Kidney epithelial cell (primary cell): Measurements from ENCODE around the gene IKZF3. TPM values are rescaled to one million over a fixed set of nuclear protein-coding genes. Genes with fewer than 3 reads are reported as not detected.
A peak's percentile ranks its signal among the peaks of the same experiment; 100 is the strongest.

Experiments used
- DNase-seq: peaks from one replicate; pipeline ENCODE4 v3.0.0-alpha.2; 2010; ENCODE audit warnings: low read depth
- H3K27me3 ChIP-seq: 2 replicates; pipeline ENCODE4 v1.6.0; 2011; ENCODE audit warnings: low read length; ENCODE audit not compliant: control insufficient read depth, insufficient read depth
- H3K36me3 ChIP-seq: 2 replicates; pipeline ENCODE4 v1.5.1; 2011; ENCODE audit warnings: low read length; ENCODE audit not compliant: control insufficient read depth, insufficient read depth
- H3K4me3 ChIP-seq: 2 replicates; pipeline ENCODE4 v1.5.1; 2011; ENCODE audit warnings: low read depth, mild to moderate bottlenecking, control low read depth, low read length
- CTCF ChIP-seq: IDR thresholded peaks from 2 replicates; pipeline ENCODE4 v1.5.1; 2011; ENCODE audit warnings: mild to moderate bottlenecking, moderate library complexity, low read length, control low read depth, inconsistent platforms; ENCODE audit not compliant: insufficient read depth, poor library complexity, severe bottlenecking
- total RNA-seq: library from RNA; depleted of rRNA; stranded (reverse); fragments of >200 nt; gene quantifications from 2 replicates; pipeline ENCODE4 v1.2.3, GENCODE V29; 2015

IKZF3 gene
- total RNA-seq, 1 donor from 2014 or later, result 0.17 TPM

DNA sequence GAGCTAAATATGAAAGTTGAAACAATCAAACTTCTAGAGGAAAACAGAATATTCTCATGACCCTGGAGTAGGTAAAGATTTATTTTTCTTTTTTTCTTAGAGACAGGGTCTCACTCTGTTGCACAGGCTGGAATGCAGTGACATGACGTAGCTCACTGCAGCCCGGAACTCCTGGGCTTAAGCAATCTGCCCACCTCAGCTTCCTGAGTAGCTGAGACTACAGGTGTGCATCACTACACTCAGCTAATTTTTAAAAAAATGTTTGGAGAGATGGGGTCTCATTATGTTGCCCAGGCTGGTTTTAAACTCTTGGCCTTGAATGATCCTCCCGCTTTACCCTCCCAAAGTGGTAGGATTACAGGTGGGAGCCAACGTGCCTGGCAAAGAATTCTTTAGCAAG, 15.5 kb downstream of the IKZF3 start:
- Histone ChIP-seq H3K36me3 (no peaks in the 10 kb centered on the region), H3K4me3 (no peak overlapping the region), H3K27me3 (no peaks in the 10 kb centered on the region)
- no peak for TF ChIP-seq CTCF
- peak; percentile 5 for DNase-seq

- H3K27me3 ChIP-seq, result no peaks in the 10 kb centered on the region
Measured at GRCh38 chr17:39846205-39846604, 17.9 kb downstream of the IKZF3 start.

DNA sequence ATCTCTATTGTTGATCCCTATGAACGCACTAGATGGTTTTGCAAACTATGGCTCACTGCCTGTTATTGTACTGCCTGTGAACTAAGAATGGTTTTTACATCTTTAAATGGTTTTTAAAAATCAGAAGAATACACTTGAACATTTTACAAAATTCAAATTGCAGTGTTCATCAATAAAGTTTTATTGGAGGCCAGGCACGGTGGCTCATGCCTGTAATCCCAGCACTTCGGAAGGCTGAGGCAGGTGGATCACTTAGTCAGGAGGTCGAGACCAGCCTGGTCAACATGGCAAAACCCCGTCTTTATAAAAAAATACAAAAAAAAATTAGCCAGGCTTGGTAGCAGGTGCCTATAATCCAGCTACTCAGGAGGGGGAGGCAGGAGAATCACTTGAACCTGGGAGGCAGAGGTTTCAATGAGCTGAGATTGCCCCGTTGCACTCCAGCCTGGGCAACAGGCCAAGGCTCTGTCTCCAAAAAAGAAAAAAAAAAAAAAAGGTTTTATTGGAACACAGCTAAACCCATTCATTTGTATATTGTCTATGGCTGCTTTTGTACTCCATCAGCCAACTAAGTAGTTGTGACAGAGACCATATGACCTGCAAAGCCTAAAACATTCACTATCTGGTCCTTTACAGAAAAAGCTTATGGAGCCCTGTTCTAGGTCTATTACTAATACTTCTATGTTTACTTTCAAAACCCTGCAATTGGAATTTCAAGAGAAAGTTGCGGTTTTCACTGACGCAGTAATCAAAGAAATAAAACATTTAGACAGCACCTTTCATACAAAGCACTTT, 18.9 kb downstream of the IKZF3 start:
- DNase-seq, result no peak
- Histone ChIP-seq H3K4me3 (no peak overlapping the region), H3K27me3 (no peaks in the 10 kb centered on the region), H3K36me3 (no peaks in the 10 kb centered on the region)
- no peak for TF ChIP-seq CTCF

More at GRCh38 chr17:39846205-39846604, 17.9 kb downstream of the IKZF3 start:
- no peak overlapping the region for H3K4me3 ChIP-seq
- DNase-seq, result no peak
- TF ChIP-seq CTCF, result no peak
- H3K36me3 ChIP-seq, result no peaks in the 10 kb centered on the region

DNA sequence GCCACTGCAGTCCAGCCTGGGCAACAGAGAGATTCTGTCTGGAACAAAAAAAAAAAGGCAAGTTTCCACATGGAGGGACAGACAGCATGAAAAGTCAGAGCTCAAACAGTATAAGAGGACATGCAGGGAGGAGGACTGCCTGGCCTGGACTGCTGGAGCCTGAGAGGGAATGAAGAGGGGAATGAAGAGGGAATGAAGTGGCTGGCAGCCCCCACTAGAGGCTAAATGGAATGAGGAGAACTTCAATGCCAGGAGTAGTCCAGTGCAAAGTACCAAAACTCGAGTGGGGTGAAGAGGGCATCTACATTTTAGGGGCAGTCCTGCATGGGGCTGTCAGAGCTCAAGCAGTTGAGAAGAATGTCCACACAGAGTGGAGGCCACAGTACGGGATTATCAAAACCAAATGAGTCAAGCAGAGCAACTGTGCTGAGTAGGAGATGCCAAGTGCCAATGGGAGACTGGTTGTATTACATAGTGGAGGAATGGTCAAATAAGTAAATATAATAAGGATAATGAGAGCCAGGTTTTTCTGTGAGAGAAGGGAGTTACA, 22.9 kb downstream of the IKZF3 start:
- no peak for DNase-seq

DNA sequence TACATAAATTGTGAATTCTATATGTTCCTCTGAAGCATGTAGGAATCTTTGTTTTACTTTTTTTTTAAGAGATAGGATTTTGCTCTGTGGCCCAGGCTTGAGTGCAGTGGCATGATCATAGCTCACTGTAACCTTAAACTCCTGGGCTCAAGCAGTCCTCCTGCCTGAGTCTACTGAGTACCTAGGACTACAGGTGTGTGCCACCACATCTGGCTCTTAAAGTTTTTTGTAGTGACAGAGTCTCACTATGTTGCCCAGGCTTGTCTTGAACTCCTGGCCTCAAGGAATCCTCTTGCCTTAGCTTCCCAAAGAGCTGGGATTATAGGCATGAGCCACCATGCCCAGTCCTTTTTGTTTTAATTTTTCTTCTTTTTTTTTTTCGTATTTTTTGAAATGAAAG, 25.3 kb downstream of the IKZF3 start:
- DNase-seq, result no peak
- no peaks in the 10 kb centered on the region for H3K27me3 ChIP-seq
- no peak overlapping the region for H3K4me3 ChIP-seq
- H3K36me3 ChIP-seq, result no peaks in the 10 kb centered on the region
- no peak for TF ChIP-seq CTCF

More for the DNA sequence above, 22.9 kb downstream of the IKZF3 start:
- TF ChIP-seq CTCF, result no peak
- Histone ChIP-seq H3K36me3 (no peaks in the 10 kb centered on the region), H3K4me3 (no peak overlapping the region), H3K27me3 (no peaks in the 10 kb centered on the region)
